GM10248 (cell line): ENCODE data around the gene PAFAH1B1.
"Not testable (repeated sequence)": the region's sequence is repeated elsewhere in the genome, so short reads cannot be mapped to it uniquely, and the experiment has no call there.

Experiments used
- CTCF ChIA-PET: fragments of 300-600 bp; sonication (Branson Sonifier 250); formaldehyde crosslinking; extraction: SDS; loops from one replicate; lab custom pipeline; 2021; ENCODE audit warnings: antibody characterized with exemption; lab: Yijun Ruan, JAX
- POLR2A ChIA-PET: fragments of 350-650 bp; sonication (Branson Sonifier 250); formaldehyde crosslinking; extraction: SDS; loops from one replicate; lab custom pipeline; 2020; ENCODE audit warnings: antibody characterized with exemption; lab: Yijun Ruan, JAX
- DNase-seq: peaks from one replicate; pipeline ENCODE4 v3.0.0; 2012; ENCODE audit errors: extremely low spot score
- CTCF ChIP-seq: IDR thresholded peaks from 2 replicates; pipeline ENCODE4 v1.5.1; 2012; ENCODE audit warnings: mild to moderate bottlenecking, low read depth; ENCODE audit errors: extremely low read depth, missing control alignments, control extremely low read depth

PAFAH1B1 gene

GRCh38 chr17:2571523-2572303 is 21.7 kb upstream of the PAFAH1B1 start:
- no peak for TF ChIP-seq CTCF
- DNase-seq, result peak; percentile 73
- CTCF ChIA-PET, result interaction anchor here (1.0 to 1.4 kb wide), 2 partner anchors 9 to 102 kb away, joined by 3 to 4 read pairs; no protein-coding TSS in a partner anchor
- POLR2A ChIA-PET, result interaction anchor here (0.6 kb wide), 1 partner anchor 267 kb away, joined by 3 read pairs; no protein-coding TSS in a partner anchor

GRCh38 chr17:2572304-2572609 is 21.2 kb upstream of the PAFAH1B1 start:
- DNase-seq, result not testable (repeated sequence)
- ChIA-PET POLR2A (interaction anchor here (0.6 kb wide), 1 partner anchor 268 kb away, joined by 3 read pairs; no protein-coding TSS in a partner anchor), CTCF (interaction anchor here (1.4 kb wide), 1 partner anchor 102 kb away, joined by 3 read pairs; no protein-coding TSS in a partner anchor)

DNA sequence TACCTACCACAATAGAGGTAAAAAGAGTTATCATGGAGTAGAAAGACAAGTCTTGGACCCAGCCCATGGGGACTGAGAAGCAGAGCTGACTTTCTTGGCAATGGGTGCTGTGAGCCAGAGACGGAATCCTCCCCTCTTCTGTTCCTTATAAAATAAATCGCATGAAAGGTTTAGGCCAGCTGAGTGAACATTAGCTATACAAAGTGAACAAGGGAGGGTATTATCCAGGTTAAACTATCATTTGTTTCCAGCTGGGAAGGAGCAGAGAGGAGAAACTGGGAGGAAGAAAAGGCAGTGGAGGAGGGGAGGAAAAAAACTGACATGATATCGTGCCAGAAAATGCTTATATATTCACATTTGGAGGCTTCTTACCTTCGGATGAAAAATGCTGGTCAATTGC is 13.3 kb upstream of the PAFAH1B1 start:
- DNase-seq, result no peak
- POLR2A ChIA-PET, result no interaction called here
- CTCF ChIA-PET, result interaction anchor here (0.8 to 1.0 kb wide), 2 partner anchors 9 to 11 kb away, joined by 3 to 4 read pairs; no protein-coding TSS in a partner anchor
- TF ChIP-seq CTCF, result no peak

GRCh38 chr17:2580661-2581060 is 12.8 kb upstream of the PAFAH1B1 start:
- POLR2A ChIA-PET, result no interaction called here
- no peak for DNase-seq
- CTCF ChIA-PET, result interaction anchor here (0.8 to 1.0 kb wide), 2 partner anchors 9 to 11 kb away, joined by 3 to 4 read pairs; no protein-coding TSS in a partner anchor
- TF ChIP-seq CTCF, result no peak

GRCh38 chr17:2582493-2582892 is 11.0 kb upstream of the PAFAH1B1 start:
- TF ChIP-seq CTCF, result no peak
- ChIA-PET CTCF (no interaction called here), POLR2A (no interaction called here)
- DNase-seq, result no peak

GRCh38 chr17:2591040-2591640 is 2.3 kb upstream of the PAFAH1B1 start:
- ChIA-PET CTCF (interaction anchor here (1.2 kb wide), 1 partner anchor 11 kb away, joined by 3 read pairs; no protein-coding TSS in a partner anchor), POLR2A (no interaction called here)
- DNase-seq, result no peak
- no peak for TF ChIP-seq CTCF
